Motor neuron (in vitro differentiated cells): ENCODE data around the gene BSN. TPM values are rescaled to one million over a fixed set of nuclear protein-coding genes. Genes with fewer than 3 reads are reported as not detected.

Experiments
- ATAC-seq, 8 experiments: fragments of 200-7000 bp; cut with Tn5 transposase; replicated peaks in 6 of 8; 2 replicates each; pipeline ENCODE4 v1.8.0; 2021; ENCODE audit warnings: mild to moderate bottlenecking in 8 of 8, moderate library complexity in 8 of 8
- H3K27ac ChIP-seq, 2 donors: fragments of 250-450 bp; sonication (Bioruptor Pico); 2 replicates each; pipeline ENCODE4 v1.9.0; 2021; ENCODE audit warnings: antibody characterized with exemption in 2 of 2, mild to moderate bottlenecking in 2 of 2, moderate library complexity in 1 of 2
- H3K4me1 ChIP-seq, 2 donors: fragments of 250-450 bp; sonication (Bioruptor Pico); replicated peaks in 1 of 2; 2 replicates each; pipeline ENCODE4 v1.6.1; 2021; ENCODE audit warnings: antibody characterized with exemption in 2 of 2, mild to moderate bottlenecking in 2 of 2, moderate library complexity in 1 of 2
- H3K4me3 ChIP-seq, 5 donors: fragments of 250-450 bp; sonication (Bioruptor Pico); 2 replicates each; pipeline ENCODE4 v1.9.0; 2021; ENCODE audit warnings: antibody characterized with exemption in 5 of 5, mild to moderate bottlenecking in 5 of 5, moderate library complexity in 4 of 5
- whole genome bisulfite sequencing, 10 experiments: fragments of 450-650 bp; shearing (Covaris generic); methylation state at CpG; one replicate each; pipeline ENCODE4 v1.0.0; 2022; 5-methylcytosine and 5-hydroxymethylcytosine counted together
- in situ Hi-C, 9 experiments: fragments of 400-800 bp; cut with MboI; loops; one replicate each; pipeline ENCODE4 v1.15.0; 2021; ENCODE audit warnings: low sequenced_read_pairs in 9 of 9, low pct_unique_long_range_greater_than_20kb in 2 of 9; ENCODE audit not compliant: unreplicated experiment in 9 of 9
- total RNA-seq, 8 experiments: library from RNA; unstranded; fragments of 300-600 nt; gene quantifications; 2 replicates each; pipeline versions ENCODE4 v1.2.3 to v1.2.4, GENCODE V29; 2022

Gene BSN
- total RNA-seq, 8 experiments from 2014 or later, result 0.31 to 12.6 (median 6.9) TPM

- ATAC-seq, result no peak
- H3K27ac ChIP-seq, result no peak overlapping the region
- H3K4me3 ChIP-seq, result no peak overlapping the region
- peaks cover 3 to 5% of the 10 kb centered on the region in 2 donors for H3K4me1 ChIP-seq
- WGBS, 10 experiments, result 0 to 100% (median 85%) methylated on average over 1 to 4 of the region's 6 CpGs; no CpG with 5 or more reads in 2 of the 10 experiments
- in situ Hi-C loops, result no loop called here
Measured at GRCh38 chr3:49611291-49611690, 57.0 kb downstream of the BSN start.

GRCh38 chr3:49611719-49612118 lies 57.4 kb downstream of the BSN start:
- in situ Hi-C loops, result no loop called here
- no peak overlapping the region for H3K27ac ChIP-seq
- no peak for ATAC-seq
- no peak overlapping the region for H3K4me3 ChIP-seq
- peaks cover 7 to 8% of the 10 kb centered on the region in 2 donors for H3K4me1 ChIP-seq

DNA sequence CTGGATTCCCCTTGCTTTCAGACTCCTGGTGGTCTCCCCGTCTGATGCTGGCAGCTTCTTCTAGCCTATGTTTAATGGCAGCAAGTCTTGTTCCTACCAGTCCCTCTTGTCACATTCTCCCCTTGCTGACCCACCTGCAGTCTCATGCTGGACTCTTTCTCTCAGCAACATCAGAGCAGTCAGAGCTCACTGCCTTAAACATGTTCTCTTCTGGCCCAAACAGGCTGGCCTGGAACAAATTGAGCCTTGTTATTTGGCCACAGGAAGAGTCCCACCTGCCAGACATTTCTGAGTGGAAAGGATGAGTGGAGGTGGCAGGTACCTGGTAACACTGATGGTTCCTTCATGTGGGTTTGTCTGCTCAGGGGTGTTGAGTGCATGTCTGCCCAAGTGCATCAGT lies 60.7 kb downstream of the BSN start:
- ATAC-seq, result no peak
- 60 to 100% (median 83%) methylated on average over 1 of the region's 1 CpG; no CpG with 5 or more reads in 5 of the 10 experiments for WGBS, 10 experiments
- in situ Hi-C loops, result no loop called here

DNA sequence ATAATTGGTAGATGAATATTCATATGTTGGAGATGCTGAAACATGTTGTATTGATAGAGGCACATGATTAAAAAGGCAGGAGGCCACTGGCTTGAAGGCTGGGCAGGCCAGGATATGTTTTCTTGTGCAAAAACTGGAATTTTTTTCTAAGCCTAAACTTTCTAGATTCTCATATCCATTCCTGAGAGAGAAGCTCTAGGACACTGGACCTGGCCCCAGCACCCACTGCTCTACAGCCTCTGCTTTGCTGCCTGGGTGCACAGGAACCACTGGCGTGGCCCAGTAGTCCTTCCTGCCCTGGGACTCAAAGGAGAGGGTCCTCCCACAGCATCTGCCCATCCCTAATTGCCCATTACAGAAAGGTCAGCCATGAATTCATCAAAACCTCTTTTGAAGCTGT lies 61.8 kb downstream of the BSN start:
- Histone ChIP-seq H3K4me3 (no peak overlapping the region), H3K27ac (no peak overlapping the region), H3K4me1 (peaks cover 8 to 9% of the 10 kb centered on the region in 2 donors)
- peak in 4 of 8 experiments; percentile 20 to 40 (median 24) for ATAC-seq
- in situ Hi-C loops, result no loop called here
- WGBS, 10 experiments, result 40 to 83% methylated on average over 1 of the region's 1 CpG; no CpG with 5 or more reads in 8 of the 10 experiments

More for the DNA sequence above, 60.7 kb downstream of the BSN start:
- Histone ChIP-seq H3K4me1 (peaks cover 8 to 9% of the 10 kb centered on the region in 2 donors), H3K27ac (no peak overlapping the region), H3K4me3 (no peak overlapping the region)

DNA sequence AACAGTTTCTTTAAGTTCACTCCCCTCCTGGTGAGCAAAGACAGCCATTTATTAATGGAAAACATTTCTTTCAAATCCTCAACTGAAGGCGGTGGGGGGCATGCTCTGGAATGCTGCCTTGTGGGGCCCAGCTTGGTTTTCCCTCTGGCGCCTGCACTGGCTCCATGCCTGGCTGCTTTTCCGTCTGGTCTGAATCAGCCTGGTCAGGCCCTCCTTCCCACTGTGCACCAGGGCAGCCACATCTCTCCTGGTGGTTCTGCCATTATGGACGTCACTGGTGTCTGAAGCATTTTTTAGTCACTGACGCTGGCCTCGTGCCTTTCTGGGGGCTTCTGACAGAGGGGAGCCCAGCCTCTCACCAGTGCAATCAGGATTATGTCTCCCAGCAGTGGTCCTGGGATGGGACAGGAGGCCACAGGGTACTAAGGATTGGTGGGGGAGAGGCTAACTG lies 62.2 kb downstream of the BSN start:
- ATAC-seq, result peak in 7 of 8 experiments; percentile 32 to 92 (median 58)
- Histone ChIP-seq H3K4me1 (peaks cover 8 to 9% of the 10 kb centered on the region in 2 donors), H3K4me3 (no peak overlapping the region), H3K27ac (no peak overlapping the region)
- in situ Hi-C loops, result no loop called here
- WGBS, 10 experiments, result 0 to 83% (median 39%) methylated on average over 1 to 5 of the region's 6 CpGs; no CpG with 5 or more reads in 4 of the 10 experiments

DNA sequence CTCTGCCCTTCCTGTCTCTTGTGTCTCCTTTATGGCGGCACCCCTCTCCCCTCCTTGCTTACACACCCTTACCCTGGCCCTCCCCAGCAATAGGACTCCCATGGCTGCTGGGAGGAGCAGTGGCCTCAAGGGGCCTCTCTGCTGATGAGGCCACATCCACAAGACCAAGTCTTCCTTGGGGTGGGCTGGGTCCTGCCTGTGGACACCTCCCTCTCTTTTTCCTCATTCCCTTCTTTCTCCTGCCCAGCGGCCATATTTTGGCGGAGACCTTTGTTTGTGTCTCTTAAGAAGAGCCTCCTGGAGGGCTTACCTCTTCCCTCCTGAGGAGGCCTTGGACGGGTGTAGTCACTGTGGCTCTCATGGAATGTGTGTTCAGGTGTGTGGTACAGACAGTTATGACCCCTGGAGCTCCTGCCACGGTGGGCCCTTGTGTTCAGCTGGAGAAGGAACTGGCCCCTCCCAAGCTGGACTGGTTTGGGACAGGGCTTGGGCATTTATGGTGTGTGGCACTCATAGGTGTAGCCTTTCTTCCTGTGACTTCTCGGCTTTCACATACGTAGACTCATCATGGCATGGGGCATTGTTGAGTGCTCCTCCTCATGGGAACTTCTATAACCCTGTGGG lies 63.2 kb downstream of the BSN start:
- H3K27ac ChIP-seq, result no peak overlapping the region
- WGBS, 10 experiments, result 80 to 100% (median 99%) methylated on average over 1 to 5 of the region's 7 CpGs; no CpG with 5 or more reads in 4 of the 10 experiments
- H3K4me1 ChIP-seq, result peaks cover 8 to 9% of the 10 kb centered on the region in 2 donors
- H3K4me3 ChIP-seq, result no peak overlapping the region
- ATAC-seq, result no peak
- in situ Hi-C loops, result no loop called here

GRCh38 chr3:49618412-49618811 lies 64.1 kb downstream of the BSN start:
- no peak overlapping the region for H3K4me3 ChIP-seq
- 8 to 85% (median 43%) methylated on average over 1 to 4 of the region's 4 CpGs; no CpG with 5 or more reads in 4 of the 10 experiments for WGBS, 10 experiments
- no peak for ATAC-seq
- in situ Hi-C loops, result no loop called here
- H3K4me1 ChIP-seq, result peaks cover 8 to 9% of the 10 kb centered on the region in 2 donors
- H3K27ac ChIP-seq, result no peak overlapping the region

- Histone ChIP-seq H3K4me3 (no peak overlapping the region), H3K27ac (no peak overlapping the region), H3K4me1 (peaks cover 8 to 9% of the 10 kb centered on the region in 2 donors)
- ATAC-seq, result no peak
- in situ Hi-C loops, result no loop called here
- 30 to 97% (median 73%) methylated on average over 1 to 4 of the region's 5 CpGs; no CpG with 5 or more reads in 2 of the 10 experiments for WGBS, 10 experiments
Measured at GRCh38 chr3:49619649-49620048, 65.4 kb downstream of the BSN start.

DNA sequence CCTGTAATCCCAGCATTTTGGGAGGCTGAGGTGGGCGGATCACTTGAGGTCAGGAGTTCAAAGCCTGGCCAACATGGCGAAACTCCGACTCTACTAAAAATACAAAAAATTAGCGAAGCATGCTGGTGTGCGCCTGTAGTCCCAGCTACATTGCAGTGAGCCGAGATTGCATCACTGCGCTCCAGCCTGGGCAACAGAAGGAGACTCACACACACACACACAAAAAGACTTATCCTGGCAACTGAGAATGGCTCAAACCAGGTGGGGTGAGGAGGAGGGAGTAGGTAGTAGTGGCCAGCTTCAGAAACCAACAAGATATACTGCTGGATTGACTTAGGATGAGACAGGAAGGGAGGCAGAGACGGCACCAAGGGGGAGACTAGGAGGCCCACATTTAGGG lies 66.5 kb downstream of the BSN start:
- no peak overlapping the region for H3K27ac ChIP-seq
- H3K4me1 ChIP-seq, result peaks cover 8 to 9% of the 10 kb centered on the region in 2 donors
- ATAC-seq, result no peak
- in situ Hi-C loops, result no loop called here
- H3K4me3 ChIP-seq, result no peak overlapping the region
- 80 to 100% (median 95%) methylated on average over 1 to 6 of the region's 8 CpGs; no CpG with 5 or more reads in 4 of the 10 experiments for WGBS, 10 experiments

- Histone ChIP-seq H3K4me1 (no peaks in the 10 kb centered on the region), H3K4me3 (no peak overlapping the region), H3K27ac (no peak overlapping the region)
- ATAC-seq, result no peak
- 0 to 67% (median 50%) methylated on average over 1 of the region's 1 CpG; no CpG with 5 or more reads in 7 of the 10 experiments for WGBS, 10 experiments
- in situ Hi-C loops, result no loop called here
Measured at GRCh38 chr3:49623071-49623470, 68.8 kb downstream of the BSN start.

DNA sequence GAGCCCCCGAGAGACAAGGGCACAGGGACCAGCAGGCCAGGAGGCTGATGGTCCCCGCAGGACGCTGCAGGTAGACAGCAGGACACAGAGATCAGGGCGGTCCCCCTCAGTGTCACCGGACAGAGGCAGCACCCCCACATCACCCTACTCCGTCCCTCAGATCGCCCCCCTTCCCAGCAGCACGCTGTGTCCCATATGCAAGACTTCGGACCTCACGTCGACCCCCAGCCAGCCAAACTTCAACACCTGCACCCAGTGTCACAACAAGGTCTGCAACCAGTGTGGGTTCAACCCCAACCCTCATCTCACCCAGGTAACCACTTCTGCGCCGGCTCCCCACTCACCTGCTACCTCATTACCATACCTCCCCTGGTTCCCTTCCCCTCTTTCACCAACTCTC lies 70.8 kb downstream of the BSN start:
- H3K4me1 ChIP-seq, result no peaks in the 10 kb centered on the region
- H3K4me3 ChIP-seq, result no peak overlapping the region
- no peak for ATAC-seq
- 70 to 100% (median 100%) methylated on average over 3 to 6 of the region's 13 CpGs; no CpG with 5 or more reads in 5 of the 10 experiments for WGBS, 10 experiments
- in situ Hi-C loops, result no loop called here
- H3K27ac ChIP-seq, result no peak overlapping the region

- in situ Hi-C loops, result no loop called here
- WGBS, 10 experiments, result 0 to 83% (median 53%) methylated on average over 1 to 4 of the region's 8 CpGs; no CpG with 5 or more reads in 2 of the 10 experiments
- no peaks in the 10 kb centered on the region for H3K4me1 ChIP-seq
- H3K27ac ChIP-seq, result no peak overlapping the region
- ATAC-seq, result no peak
- no peak overlapping the region for H3K4me3 ChIP-seq
Measured at GRCh38 chr3:49626101-49626581, 71.9 kb downstream of the BSN start.

- no peak for ATAC-seq
- no peaks in the 10 kb centered on the region for H3K4me1 ChIP-seq
- 100% methylated on average over 1 of the region's 1 CpG; no CpG with 5 or more reads in 9 of the 10 experiments for WGBS, 10 experiments
- no peak overlapping the region for H3K4me3 ChIP-seq
- no peak overlapping the region for H3K27ac ChIP-seq
- in situ Hi-C loops, result no loop called here
Measured at GRCh38 chr3:49626796-49627195, 72.5 kb downstream of the BSN start.

DNA sequence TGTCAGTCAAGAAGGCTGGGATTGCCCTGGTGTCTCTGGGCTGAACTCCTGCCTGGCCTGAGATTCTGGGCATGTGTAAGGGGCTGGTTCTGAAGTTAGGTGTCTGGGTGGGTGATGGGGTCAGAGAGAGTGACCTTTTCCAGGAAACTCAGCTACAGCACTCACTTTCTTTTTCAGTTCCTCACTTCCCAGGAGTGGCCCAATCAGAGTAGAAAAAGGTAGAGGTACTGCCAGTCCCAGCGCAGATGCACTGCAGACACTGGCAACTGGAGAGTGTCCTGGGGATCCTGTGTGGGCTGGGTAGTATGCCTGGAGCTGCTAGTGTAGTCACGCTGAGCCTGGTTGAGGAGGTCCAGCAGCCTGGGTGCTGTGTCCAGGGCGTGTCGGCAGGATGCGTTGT lies 73.4 kb downstream of the BSN start:
- in situ Hi-C loops, result no loop called here
- peak in 1 of 8 experiments; percentile 38 for ATAC-seq
- Histone ChIP-seq H3K4me3 (no peak overlapping the region), H3K4me1 (no peaks in the 10 kb centered on the region), H3K27ac (no peak overlapping the region)
- 43 to 100% (median 90%) methylated on average over 1 to 5 of the region's 5 CpGs; no CpG with 5 or more reads in 4 of the 10 experiments for WGBS, 10 experiments
